GM18519 (cell line): ENCODE measurements around the gene RNF225.
"Not testable (repeated sequence)": the region's sequence is repeated elsewhere in the genome, so short reads cannot be mapped to it uniquely, and the experiment has no call there.

Source experiments
- ATAC-seq: cut with Tn5 transposase; IDR thresholded peaks from one replicate; pipeline ENCODE4 v1.9.1; 2021; ENCODE audit warnings: mild to moderate bottlenecking, moderate library complexity; ENCODE audit not compliant: unreplicated experiment, low FRiP score

Gene RNF225

GRCh38 chr19:58395220-58395978, at the start of gene RNF225:
Gene RNF225 (plus strand): TSS chr19:58395656. CDS start chr19:58396090, 434 bp downstream.
- no peak for ATAC-seq

DNA sequence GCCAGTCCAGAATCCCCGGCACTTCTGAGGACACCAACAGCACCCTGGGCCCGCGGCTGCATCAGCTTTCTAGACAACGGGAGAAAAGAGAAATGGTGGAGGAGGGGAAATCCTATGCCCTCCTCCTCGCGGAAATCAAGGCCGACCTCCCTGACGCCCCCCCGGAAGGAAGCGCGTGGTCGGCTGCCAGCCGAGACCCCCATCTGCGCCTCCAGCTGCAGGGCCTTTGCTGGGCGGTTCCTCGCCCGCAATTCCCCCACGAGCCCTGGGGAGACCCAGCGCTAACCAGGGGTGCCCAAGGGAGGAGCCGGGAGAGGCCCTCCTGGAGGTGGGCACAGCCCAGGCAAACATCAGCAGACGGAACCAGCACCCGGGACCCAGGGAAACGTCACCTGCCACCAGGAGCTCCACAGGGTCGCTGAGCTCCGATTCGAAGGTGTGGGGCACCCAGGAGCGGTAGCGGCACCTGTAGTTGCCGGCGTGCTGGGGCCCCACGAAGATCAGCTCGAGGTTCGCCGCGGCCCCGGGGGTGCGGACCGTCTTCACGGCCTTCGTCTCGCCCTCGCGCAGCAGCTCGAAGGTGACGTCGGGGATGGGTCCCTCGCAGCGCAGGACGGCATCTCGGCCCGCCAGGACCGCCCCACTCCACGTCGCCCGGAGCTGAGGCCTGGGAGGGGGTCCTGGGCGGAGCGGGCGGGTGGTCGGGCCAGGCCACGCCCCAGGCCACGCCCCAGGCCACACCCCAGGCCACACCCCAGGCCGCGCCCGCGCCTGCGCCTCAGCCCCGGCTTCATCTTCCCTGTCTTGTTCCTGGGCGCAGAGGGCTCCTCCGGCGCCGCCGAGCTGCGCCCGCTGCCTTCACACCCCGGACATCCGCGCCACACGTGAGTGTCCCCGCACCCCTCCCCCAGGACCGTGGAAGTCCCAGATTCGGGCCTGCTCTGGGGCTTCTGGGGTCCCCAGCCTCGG, 48.2 kb upstream of the RNF225 start:
- ATAC-seq = peak; percentile 74

DNA sequence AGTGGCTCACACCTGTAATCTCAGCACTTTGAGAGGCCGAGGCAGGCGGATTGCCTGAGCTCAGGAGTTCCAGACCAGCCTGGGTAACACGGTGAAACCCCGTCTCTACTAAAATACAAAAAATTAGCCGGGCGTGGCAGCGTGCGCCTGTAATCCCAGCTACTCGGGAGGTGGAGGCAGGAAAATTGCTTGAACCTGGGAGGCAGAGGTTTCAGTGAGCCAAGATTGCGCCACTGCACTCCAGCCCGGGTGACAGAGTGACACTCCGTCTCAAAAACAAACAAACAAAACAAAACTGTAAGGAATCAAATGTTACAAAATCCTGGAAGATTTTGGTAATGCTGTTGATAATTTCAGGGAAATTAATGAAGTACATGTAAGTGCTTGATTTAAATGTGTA, 47.4 kb upstream of the RNF225 start:
- ATAC-seq = not testable (repeated sequence)

- ATAC-seq = no peak
Measured at GRCh38 chr19:58349590-58349989, 45.9 kb upstream of the RNF225 start.

DNA sequence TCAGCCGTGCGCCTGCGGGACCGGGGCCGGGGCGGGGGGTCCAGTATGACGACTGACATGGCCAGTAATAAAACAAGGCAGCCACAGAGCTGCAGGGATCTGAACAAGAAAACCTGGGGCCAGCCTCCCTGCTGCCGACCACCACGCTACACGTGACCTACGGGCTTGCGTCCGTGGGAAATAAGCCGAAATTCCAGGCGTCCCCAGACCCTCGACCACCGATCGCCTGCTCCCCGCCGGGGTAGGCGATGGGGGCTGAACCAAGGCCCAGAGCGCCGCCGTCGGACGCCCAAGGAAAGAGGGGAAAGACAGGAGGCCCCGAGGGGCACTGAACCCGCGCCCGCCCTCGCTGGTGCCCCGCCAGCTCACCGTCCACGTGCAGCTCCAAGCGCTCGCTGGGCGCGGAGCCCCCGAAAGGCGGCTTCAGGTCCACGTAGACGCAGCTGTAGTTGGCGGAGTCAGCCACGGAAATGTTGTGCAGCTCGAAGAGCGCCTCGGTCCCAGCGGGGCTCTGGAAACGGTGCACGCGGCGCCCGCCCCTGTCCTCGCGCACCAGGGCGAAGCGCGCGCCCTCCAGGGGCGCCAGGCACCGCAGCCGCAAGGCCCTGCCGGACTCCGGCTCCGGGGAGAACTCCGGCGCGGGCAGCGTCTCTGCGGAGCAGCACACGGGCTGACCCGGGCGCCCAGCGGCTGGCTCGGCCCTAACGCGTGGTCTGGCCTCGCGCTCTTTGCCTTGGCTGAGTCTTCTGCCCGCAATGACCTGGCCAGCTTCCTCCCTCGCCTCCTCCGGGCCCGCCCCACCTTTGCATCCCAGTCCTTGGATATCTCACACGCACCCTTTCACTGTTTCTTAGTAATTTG, 45.2 kb upstream of the RNF225 start:
- ATAC-seq = no peak

DNA sequence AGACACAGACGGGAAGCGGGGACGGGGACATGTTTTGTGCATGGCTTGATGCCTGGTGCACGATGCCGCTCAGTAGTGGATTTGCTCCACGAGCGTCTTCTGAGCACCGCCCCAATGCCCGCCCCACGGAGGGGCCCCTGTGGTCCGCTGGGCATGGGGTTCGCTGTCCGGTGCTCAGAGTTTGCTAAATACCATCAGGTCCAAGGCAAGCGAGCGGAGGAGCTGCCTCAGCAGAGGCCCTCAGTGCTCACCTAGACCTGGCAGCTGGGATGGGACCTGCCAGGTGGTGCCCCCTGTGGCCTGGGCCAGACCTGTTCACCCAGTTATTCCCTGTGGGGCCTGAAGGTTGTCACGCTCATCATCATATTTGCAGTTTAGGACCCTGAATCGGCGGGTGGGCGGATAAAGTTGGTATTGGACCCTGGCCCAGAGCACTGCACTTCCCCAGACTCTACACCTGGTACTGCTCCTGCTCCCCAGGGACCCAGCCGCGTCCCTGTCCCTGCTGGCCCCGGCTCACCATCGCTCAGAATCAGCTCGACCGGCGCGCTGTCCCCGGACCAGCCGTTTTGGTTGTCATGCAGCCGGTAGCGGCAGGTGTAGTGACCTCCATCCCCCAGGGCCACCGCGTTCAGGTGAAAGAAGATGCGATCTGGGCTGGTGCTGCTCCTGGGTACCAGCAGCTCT, 44.4 kb upstream of the RNF225 start:
- no peak for ATAC-seq

DNA sequence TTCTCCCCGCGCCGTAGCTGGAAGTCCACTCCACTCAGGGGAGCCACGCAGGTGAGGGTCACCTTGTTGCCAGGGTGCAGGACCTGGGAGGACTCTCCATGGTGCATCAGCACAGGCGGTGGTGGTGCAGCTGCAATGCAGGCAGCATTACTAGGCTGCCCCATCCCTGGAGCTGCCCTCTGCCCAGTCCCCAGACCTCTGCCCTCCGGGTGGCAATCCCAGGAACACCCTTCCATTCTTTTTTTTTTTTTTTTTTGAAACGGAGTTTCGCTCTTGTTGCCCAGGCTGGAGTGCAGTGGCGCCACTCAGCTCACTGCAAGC, 43.9 kb upstream of the RNF225 start:
- no peak for ATAC-seq

- no peak for ATAC-seq
Measured at GRCh38 chr19:58351990-58352755, 43.3 kb upstream of the RNF225 start.

GRCh38 chr19:58352760-58353671, 42.4 kb upstream of the RNF225 start, which contains the start of gene A1BG:
Gene A1BG (minus strand): TSS chr19:58353492. CDS start chr19:58353437, 55 bp downstream.
- ATAC-seq = no peak

GRCh38 chr19:58353717-58354477, 41.6 kb upstream of the RNF225 start:
- ATAC-seq = no peak

DNA sequence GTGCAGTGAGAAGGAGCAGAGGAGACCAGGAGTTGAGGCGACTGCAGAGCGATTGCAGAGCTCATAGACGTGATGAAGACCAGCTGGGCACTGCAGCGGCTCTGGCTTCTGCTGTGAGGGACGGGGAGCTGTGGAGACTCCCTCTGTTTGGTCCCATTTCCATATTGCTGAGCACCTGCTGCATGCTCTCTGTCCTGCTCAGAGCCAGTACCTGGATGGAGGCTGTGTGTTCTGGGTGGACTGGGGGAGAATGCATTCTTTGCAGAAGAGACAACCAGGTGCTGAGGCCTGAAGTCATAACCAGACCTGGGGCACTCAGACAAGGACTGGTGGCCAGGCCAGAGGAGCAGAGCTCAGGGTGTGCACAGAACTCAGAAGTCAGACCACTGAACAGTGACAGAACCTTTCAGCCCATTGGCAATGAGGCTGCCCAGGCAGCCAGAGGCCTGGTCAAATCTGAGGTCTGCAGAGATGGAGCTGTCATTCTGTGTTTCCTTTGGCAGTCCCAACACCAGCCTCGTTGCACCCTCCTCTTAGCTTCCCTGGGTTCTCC, 40.9 kb upstream of the RNF225 start:
- no peak for ATAC-seq

DNA sequence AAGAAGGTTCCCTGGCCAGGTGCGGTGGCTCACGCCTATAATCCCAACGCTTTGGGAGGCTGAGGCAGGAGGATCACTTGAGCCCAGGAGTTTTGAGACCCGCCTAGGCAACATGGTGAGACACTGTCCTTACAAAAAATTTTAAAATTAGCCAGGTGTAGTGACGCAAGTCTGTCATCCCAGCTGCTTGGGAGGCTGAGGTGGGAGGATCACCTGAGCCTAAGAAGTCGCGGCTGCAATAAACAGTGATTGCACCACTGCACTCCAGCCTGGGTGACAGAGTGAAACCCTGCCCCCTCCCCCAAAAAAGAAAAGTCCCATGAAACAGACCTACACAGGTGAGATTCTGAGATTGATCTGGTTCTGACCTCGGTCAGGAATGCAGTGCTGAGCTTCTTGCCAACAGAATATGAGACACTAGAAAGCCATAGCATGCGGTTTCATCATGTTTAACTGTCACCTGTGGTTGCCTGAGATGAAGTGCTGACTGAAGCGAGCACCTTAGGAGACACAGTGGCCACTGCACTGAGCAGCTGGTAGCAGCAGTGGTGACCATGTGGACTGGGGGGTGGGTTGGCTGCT, 40.1 kb upstream of the RNF225 start:
- no peak for ATAC-seq

DNA sequence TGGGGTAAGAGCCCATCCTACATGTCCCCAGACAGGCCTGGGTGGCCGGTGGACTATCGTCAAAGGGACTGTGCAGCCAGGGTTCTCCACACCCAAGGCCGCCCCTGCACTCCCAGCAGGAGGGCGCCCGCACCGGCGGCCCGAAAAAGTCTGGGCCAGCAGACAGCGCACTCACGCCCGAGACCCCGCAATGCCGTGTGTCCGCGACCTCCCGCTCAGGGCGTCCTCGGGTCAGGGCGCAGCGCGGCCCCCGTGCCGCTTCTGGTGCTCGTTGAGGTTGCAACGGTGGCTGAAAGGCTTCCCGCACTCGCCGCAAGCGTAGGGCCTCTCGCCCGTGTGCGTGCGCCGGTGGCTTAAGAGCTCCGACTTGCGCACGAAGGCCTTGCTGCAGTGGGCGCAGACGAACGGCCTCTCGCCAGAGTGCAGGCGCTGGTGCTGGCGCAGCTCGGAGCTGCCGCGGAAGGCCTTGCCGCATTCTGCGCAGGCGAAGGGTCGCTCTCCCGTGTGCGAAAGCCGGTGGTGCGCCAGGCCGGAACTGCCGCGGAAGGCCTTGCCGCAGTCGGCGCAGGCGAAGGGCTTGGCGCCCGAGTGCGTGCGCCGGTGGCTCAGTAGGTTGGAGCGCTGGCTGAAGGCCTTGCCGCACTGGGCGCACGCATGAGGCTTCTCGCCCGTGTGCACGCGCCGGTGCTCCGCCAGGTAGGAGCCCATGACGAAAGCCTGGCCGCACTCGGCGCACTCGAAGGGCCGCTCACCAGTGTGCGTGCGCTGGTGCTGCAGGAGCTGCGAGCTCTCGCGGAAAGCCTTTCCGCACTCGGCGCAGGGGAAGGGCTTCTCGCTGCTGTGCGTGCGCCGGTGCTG, 39.3 kb upstream of the RNF225 start:
- ATAC-seq = no peak

DNA sequence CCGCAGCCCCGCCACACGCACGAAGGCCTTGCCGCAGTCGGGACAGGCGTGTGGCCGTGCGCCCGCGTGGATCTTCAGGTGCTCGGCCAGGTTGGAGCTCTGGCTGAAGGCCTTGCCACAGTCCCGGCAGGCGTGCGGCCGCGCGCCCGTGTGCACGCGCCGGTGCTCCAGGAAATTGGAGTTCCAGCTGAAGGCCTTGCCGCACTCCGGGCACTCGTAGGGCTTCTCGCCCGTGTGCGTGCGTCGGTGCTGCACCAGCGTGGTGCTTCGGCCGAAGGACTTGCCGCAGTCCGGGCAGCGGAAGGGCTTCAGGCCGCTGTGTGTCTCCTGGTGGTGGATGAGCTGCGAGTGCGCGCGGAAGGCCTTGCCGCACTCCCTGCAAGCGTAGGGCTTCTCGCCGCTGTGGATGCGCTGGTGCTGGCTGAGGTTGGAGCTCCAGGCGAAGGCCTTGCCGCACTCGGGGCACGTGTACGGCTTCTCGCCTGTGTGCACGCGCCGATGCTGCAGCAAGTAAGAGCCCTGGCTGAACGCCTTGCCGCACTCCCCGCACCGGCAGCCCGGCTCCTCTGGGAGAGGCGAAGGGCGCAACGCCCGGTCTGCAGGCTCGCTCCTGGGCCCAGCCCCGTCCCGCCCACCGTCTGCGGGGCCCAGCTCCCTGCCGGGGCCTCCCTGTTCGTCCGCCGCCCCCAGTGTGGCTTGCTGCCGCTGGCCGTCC, 38.5 kb upstream of the RNF225 start:
- ATAC-seq = no peak

- ATAC-seq = no peak
Measured at GRCh38 chr19:58357481-58358145, 37.8 kb upstream of the RNF225 start.
